SK-N-SH treated with all-trans-retinoic acid at 6 μM for 48 hours (cell line): ENCODE measurements around the gene IRS4.

Experiments
- ATAC-seq: fragments of 200-7000 bp; cut with Tn5 transposase; 3 replicates; pipeline ENCODE4 v1.9.1; 2020; ENCODE audit warnings: mild to moderate bottlenecking, moderate library complexity
- ARNTL ChIP-seq: fragments of 450-650 bp; formaldehyde crosslinking; IDR thresholded peaks from 2 replicates; pipeline ENCODE4 v1.5.0; 2020; ENCODE audit warnings: low read depth, mild to moderate bottlenecking, moderate library complexity, borderline replicate concordance
- BACH2 ChIP-seq: fragments of 250-450 bp; sonication (Bioruptor Pico); IDR thresholded peaks from 2 replicates; pipeline ENCODE4 v1.9.0; 2021; ENCODE audit warnings: mild to moderate bottlenecking, borderline replicate concordance
- CSDC2 ChIP-seq: fragments of 250-450 bp; sonication (Bioruptor Pico); IDR thresholded peaks from 2 replicates; pipeline ENCODE4 v1.5.0; 2020; ENCODE audit warnings: mild to moderate bottlenecking, moderate library complexity
- ESRRG ChIP-seq: fragments of 250-450 bp; sonication (Bioruptor Pico); IDR thresholded peaks from 2 replicates; pipeline ENCODE4 v1.6.1; 2021; ENCODE audit warnings: mild to moderate bottlenecking
- GLIS3 ChIP-seq: fragments of 250-450 bp; sonication (Bioruptor Pico); IDR thresholded peaks from 2 replicates; pipeline ENCODE4 v1.5.0; 2020; ENCODE audit warnings: mild to moderate bottlenecking, moderate library complexity
- ISL1 ChIP-seq: fragments of 250-450 bp; sonication (Bioruptor Pico); IDR thresholded peaks from 2 replicates; pipeline ENCODE4 v2.1.2; 2022; ENCODE audit warnings: mild to moderate bottlenecking, moderate library complexity
- OSR1 ChIP-seq: fragments of 250-450 bp; sonication (Bioruptor Pico); IDR thresholded peaks from 2 replicates; pipeline ENCODE4 v1.8.0; 2022; ENCODE audit warnings: moderate library complexity, mild to moderate bottlenecking, inconsistent platforms
- PPARA ChIP-seq: fragments of 250-450 bp; sonication (Bioruptor Pico); IDR thresholded peaks from 2 replicates; pipeline ENCODE4 v1.5.0; 2020; ENCODE audit warnings: mild to moderate bottlenecking, borderline replicate concordance
- RARB ChIP-seq: fragments of 250-450 bp; sonication (Bioruptor Pico); IDR thresholded peaks from 2 replicates; pipeline ENCODE4 v1.8.0; 2021; ENCODE audit warnings: mild to moderate bottlenecking, moderate library complexity
- TCF4 ChIP-seq: fragments of 250-450 bp; sonication (Bioruptor Pico); IDR thresholded peaks from 2 replicates; pipeline ENCODE4 v1.8.0; 2021; ENCODE audit warnings: mild to moderate bottlenecking, moderate library complexity, borderline replicate concordance
- TOX ChIP-seq: fragments of 250-450 bp; sonication (Bioruptor Pico); IDR thresholded peaks from 2 replicates; pipeline ENCODE4 v1.8.0; 2021; ENCODE audit warnings: mild to moderate bottlenecking, moderate library complexity, borderline replicate concordance
- ZC3H10 ChIP-seq: fragments of 250-450 bp; sonication (Bioruptor Pico); IDR thresholded peaks from 2 replicates; pipeline ENCODE4 v1.5.1; 2021; ENCODE audit warnings: mild to moderate bottlenecking, moderate library complexity
- ZFP3 ChIP-seq: fragments of 250-450 bp; sonication (Bioruptor Pico); IDR thresholded peaks from 2 replicates; pipeline ENCODE4 v1.5.0; 2020; ENCODE audit warnings: mild to moderate bottlenecking, moderate library complexity
- ZNF565 ChIP-seq: fragments of 450-650 bp; formaldehyde crosslinking; conservative IDR thresholded peaks from 2 replicates; pipeline ENCODE4 v1.5.0; 2020; ENCODE audit warnings: low read depth, mild to moderate bottlenecking, moderate library complexity
- ZNF70 ChIP-seq: fragments of 450-650 bp; formaldehyde crosslinking; IDR thresholded peaks from 2 replicates; pipeline ENCODE4 v1.5.0; 2020; ENCODE audit warnings: mild to moderate bottlenecking, moderate library complexity
- ZNF8 ChIP-seq: fragments of 450-650 bp; formaldehyde crosslinking; IDR thresholded peaks from 2 replicates; pipeline ENCODE4 v1.5.0; 2020; ENCODE audit warnings: mild to moderate bottlenecking, moderate library complexity
- TF ChIP-seq, protein P1 (sequence below): fragments of 250-450 bp; sonication (Bioruptor Pico); IDR thresholded peaks from 2 replicates; pipeline ENCODE4 v1.5.1; 2020; ENCODE audit warnings: low read depth, mild to moderate bottlenecking, moderate library complexity
- TF ChIP-seq, protein P2 (sequence below): fragments of 250-450 bp; sonication (Bioruptor Pico); IDR thresholded peaks from 2 replicates; pipeline ENCODE4 v1.8.0; 2020; ENCODE audit warnings: mild to moderate bottlenecking, moderate library complexity, borderline replicate concordance
- TF ChIP-seq, protein P3 (sequence below): fragments of 250-450 bp; sonication (Bioruptor Pico); IDR thresholded peaks from 2 replicates; pipeline ENCODE4 v1.5.0; 2020; ENCODE audit warnings: mild to moderate bottlenecking, moderate library complexity
- TF ChIP-seq, protein P4 (sequence below): fragments of 250-450 bp; sonication (Bioruptor Pico); IDR thresholded peaks from 2 replicates; pipeline ENCODE4 v1.8.0; 2021; ENCODE audit warnings: low read depth, mild to moderate bottlenecking, moderate library complexity, borderline replicate concordance
- TF ChIP-seq, protein P5 (sequence below): fragments of 250-450 bp; sonication (Bioruptor Pico); IDR thresholded peaks from 2 replicates; pipeline ENCODE4 v1.5.1; 2021; ENCODE audit warnings: mild to moderate bottlenecking, moderate library complexity

Gene IRS4

DNA sequence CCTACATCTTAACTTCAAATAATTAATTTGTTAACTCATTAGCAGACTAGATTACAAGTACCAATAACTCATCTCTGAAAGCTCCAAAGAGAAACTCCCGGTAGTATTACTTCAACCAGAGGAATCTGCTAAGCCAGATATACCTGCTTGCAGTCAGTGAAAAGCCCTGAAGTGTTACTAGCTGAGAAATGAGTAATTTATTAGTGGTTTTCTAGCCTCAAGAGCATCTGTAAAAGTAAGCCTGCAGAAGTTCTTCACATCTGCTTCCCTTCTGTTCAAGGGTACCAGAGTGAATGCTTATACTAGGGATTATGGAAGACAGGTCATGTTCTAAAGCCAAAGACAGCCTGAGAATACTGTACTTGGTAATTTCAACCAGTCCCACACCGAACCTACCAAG lies 34.7 kb downstream of the IRS4 start:
- ATAC-seq = no peak

DNA sequence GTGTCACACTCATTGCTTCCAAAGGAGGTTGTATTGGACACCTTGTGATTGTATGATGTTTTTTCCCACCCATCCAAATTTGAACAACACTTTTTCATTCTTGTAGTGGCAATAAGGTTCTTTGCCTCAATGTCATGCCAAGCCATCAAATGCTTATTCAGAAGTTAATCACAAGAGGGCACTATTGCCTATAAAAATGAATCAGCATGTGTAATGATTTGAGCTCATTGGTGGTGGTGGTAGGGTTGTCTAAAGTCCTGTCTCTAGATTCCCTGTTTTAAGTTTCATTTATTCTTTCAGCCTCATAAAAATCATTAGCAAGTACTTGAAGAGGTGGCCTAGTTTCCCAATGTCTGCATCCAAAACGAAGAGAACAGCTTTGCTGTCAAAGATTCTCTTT lies 37.0 kb downstream of the IRS4 start:
- TF ChIP-seq RARB (CRISPR knock-in tag) = no peak
- TF ChIP-seq ZNF8 (CRISPR knock-in tag) = no peak
- no peak for TF ChIP-seq BACH2 (CRISPR knock-in tag)
- TF ChIP-seq ZNF565 = no peak
- no peak for TF ChIP-seq ZNF70 (CRISPR knock-in tag)
- TF ChIP-seq OSR1 (CRISPR knock-in tag) = no peak
- TF ChIP-seq, protein P1, sequence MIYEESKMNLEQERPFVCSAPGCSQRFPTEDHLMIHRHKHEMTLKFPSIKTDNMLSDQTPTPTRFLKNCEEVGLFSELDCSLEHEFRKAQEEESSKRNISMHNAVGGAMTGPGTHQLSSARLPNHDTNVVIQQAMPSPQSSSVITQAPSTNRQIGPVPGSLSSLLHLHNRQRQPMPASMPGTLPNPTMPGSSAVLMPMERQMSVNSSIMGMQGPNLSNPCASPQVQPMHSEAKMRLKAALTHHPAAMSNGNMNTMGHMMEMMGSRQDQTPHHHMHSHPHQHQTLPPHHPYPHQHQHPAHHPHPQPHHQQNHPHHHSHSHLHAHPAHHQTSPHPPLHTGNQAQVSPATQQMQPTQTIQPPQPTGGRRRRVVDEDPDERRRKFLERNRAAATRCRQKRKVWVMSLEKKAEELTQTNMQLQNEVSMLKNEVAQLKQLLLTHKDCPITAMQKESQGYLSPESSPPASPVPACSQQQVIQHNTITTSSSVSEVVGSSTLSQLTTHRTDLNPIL (CRISPR knock-in tag) = no peak
- no peak for TF ChIP-seq TCF4 (CRISPR knock-in tag)
- TF ChIP-seq, protein P2, sequence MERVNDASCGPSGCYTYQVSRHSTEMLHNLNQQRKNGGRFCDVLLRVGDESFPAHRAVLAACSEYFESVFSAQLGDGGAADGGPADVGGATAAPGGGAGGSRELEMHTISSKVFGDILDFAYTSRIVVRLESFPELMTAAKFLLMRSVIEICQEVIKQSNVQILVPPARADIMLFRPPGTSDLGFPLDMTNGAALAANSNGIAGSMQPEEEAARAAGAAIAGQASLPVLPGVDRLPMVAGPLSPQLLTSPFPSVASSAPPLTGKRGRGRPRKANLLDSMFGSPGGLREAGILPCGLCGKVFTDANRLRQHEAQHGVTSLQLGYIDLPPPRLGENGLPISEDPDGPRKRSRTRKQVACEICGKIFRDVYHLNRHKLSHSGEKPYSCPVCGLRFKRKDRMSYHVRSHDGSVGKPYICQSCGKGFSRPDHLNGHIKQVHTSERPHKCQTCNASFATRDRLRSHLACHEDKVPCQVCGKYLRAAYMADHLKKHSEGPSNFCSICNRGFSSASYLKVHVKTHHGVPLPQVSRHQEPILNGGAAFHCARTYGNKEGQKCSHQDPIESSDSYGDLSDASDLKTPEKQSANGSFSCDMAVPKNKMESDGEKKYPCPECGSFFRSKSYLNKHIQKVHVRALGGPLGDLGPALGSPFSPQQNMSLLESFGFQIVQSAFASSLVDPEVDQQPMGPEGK (CRISPR knock-in tag) = no peak
- ATAC-seq = peak; percentile 89

More for the DNA sequence above, 34.7 kb downstream of the IRS4 start:
- TF ChIP-seq ZC3H10 = no peak

DNA sequence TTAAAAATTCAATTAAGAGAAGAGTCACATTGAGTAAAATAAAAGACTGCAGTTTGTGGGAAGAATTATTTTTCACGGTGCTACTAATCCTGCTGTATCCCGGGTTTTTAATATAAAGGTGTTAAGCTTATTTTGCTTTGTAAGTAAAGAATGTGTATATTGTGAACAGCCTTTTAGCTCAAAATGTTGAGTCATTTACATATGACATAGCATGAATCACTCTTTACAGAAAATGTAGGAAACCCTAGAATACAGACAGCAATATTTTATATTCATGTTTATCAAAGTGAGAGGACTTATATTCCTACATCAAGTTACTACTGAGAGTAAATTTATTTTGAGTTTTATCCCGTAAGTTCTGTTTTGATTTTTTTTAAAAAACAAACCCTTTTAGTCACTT lies 39.7 kb downstream of the IRS4 start:
- ATAC-seq = no peak
- TF ChIP-seq, protein P3, sequence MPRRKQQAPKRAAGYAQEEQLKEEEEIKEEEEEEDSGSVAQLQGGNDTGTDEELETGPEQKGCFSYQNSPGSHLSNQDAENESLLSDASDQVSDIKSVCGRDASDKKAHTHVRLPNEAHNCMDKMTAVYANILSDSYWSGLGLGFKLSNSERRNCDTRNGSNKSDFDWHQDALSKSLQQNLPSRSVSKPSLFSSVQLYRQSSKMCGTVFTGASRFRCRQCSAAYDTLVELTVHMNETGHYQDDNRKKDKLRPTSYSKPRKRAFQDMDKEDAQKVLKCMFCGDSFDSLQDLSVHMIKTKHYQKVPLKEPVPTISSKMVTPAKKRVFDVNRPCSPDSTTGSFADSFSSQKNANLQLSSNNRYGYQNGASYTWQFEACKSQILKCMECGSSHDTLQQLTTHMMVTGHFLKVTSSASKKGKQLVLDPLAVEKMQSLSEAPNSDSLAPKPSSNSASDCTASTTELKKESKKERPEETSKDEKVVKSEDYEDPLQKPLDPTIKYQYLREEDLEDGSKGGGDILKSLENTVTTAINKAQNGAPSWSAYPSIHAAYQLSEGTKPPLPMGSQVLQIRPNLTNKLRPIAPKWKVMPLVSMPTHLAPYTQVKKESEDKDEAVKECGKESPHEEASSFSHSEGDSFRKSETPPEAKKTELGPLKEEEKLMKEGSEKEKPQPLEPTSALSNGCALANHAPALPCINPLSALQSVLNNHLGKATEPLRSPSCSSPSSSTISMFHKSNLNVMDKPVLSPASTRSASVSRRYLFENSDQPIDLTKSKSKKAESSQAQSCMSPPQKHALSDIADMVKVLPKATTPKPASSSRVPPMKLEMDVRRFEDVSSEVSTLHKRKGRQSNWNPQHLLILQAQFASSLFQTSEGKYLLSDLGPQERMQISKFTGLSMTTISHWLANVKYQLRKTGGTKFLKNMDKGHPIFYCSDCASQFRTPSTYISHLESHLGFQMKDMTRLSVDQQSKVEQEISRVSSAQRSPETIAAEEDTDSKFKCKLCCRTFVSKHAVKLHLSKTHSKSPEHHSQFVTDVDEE (CRISPR knock-in tag) = no peak
- TF ChIP-seq ZNF70 (CRISPR knock-in tag) (no peak), ZFP3 (CRISPR knock-in tag) (no peak), TOX (CRISPR knock-in tag) (no peak), ARNTL (CRISPR knock-in tag) (no peak), ESRRG (no peak), OSR1 (CRISPR knock-in tag) (no peak), RARB (CRISPR knock-in tag) (no peak), ZC3H10 (no peak), ZNF8 (CRISPR knock-in tag) (no peak), GLIS3 (CRISPR knock-in tag) (no peak), PPARA (CRISPR knock-in tag) (no peak), CSDC2 (CRISPR knock-in tag) (no peak), BACH2 (CRISPR knock-in tag) (no peak), ISL1 (CRISPR knock-in tag) (no peak)
- TF ChIP-seq, protein P4, sequence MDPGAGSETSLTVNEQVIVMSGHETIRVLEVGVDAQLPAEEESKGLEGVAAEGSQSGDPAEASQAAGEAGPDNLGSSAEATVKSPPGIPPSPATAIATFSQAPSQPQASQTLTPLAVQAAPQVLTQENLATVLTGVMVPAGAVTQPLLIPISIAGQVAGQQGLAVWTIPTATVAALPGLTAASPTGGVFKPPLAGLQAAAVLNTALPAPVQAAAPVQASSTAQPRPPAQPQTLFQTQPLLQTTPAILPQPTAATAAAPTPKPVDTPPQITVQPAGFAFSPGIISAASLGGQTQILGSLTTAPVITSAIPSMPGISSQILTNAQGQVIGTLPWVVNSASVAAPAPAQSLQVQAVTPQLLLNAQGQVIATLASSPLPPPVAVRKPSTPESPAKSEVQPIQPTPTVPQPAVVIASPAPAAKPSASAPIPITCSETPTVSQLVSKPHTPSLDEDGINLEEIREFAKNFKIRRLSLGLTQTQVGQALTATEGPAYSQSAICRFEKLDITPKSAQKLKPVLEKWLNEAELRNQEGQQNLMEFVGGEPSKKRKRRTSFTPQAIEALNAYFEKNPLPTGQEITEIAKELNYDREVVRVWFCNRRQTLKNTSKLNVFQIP (CRISPR knock-in tag) = no peak
- TF ChIP-seq, protein P1 (CRISPR knock-in tag) = no peak
- TF ChIP-seq, protein P5, sequence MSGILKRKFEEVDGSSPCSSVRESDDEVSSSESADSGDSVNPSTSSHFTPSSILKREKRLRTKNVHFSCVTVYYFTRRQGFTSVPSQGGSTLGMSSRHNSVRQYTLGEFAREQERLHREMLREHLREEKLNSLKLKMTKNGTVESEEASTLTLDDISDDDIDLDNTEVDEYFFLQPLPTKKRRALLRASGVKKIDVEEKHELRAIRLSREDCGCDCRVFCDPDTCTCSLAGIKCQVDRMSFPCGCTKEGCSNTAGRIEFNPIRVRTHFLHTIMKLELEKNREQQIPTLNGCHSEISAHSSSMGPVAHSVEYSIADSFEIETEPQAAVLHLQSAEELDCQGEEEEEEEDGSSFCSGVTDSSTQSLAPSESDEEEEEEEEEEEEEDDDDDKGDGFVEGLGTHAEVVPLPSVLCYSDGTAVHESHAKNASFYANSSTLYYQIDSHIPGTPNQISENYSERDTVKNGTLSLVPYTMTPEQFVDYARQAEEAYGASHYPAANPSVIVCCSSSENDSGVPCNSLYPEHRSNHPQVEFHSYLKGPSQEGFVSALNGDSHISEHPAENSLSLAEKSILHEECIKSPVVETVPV = no peak
